A673 (cell line): ENCODE results near the gene SSTR4. TPM values are rescaled to one million over a fixed set of nuclear protein-coding genes. Genes with fewer than 3 reads are reported as not detected.
"Not testable (repeated sequence)": the region's sequence is repeated elsewhere in the genome, so short reads cannot be mapped to it uniquely, and the experiment has no call there.

Source experiments
- Bru-seq: library from RNA; stranded (reverse); fragments of 400-500 nt; gene quantifications from one replicate; lab custom pipeline; 2021; lab: Mats Ljungman, UMichigan
- BruChase-seq, 2 experiments: library from RNA; stranded (reverse); fragments of 400-500 nt; gene quantifications; one replicate each; lab custom pipeline; 2021; lab: Mats Ljungman, UMichigan
- BruUV-seq: library from RNA; stranded (reverse); fragments of 400-500 nt; replicated peaks from 2 replicates; lab custom pipeline; 2021; lab: Mats Ljungman, UMichigan
- CTCF ChIA-PET: fragments of 300-600 bp; sonication (Branson Sonifier 250); formaldehyde crosslinking; loops from one replicate; lab custom pipeline; 2022; ENCODE audit warnings: antibody characterized with exemption; lab: Charles Lee
- POLR2A ChIA-PET: fragments of 300-600 bp; sonication (Branson Sonifier 250); formaldehyde crosslinking; loops from one replicate; lab custom pipeline; 2022; ENCODE audit warnings: antibody characterized with exemption; ENCODE audit not compliant: low non-redundant PET; lab: Charles Lee
- DNase-seq: peaks from one replicate; pipeline ENCODE4 v3.0.0-alpha.2; 2015; ENCODE audit warnings: low spot score
- H3K27ac ChIP-seq: fragments of 200-600 bp; sonication (generic); 2 replicates; pipeline ENCODE4 v1.5.1; 2016; ENCODE audit warnings: mixed run types, low read depth, mild to moderate bottlenecking, mixed read lengths, antibody characterized with exemption, low read length; ENCODE audit not compliant: poor library complexity, severe bottlenecking
- H3K27me3 ChIP-seq: fragments of 200-600 bp; sonication (generic); replicated peaks from 2 replicates; pipeline ENCODE4 v1.6.1; 2017; ENCODE audit warnings: mixed run types, low read depth, mild to moderate bottlenecking, mixed read lengths, antibody characterized with exemption, low read length; ENCODE audit not compliant: insufficient read depth, poor library complexity
- H3K36me3 ChIP-seq: fragments of 200-600 bp; sonication (generic); 2 replicates; pipeline ENCODE4 v1.6.1; 2016; ENCODE audit warnings: mixed run types, mild to moderate bottlenecking, mixed read lengths, antibody characterized with exemption, low read length; ENCODE audit not compliant: insufficient read depth, poor library complexity, severe bottlenecking
- H3K4me1 ChIP-seq: fragments of 200-600 bp; sonication (generic); 2 replicates; pipeline ENCODE4 v1.6.1; 2017; ENCODE audit warnings: mixed run types, mild to moderate bottlenecking, mixed read lengths, antibody characterized with exemption, low read length; ENCODE audit not compliant: insufficient read depth, poor library complexity, severe bottlenecking
- H3K4me3 ChIP-seq: fragments of 200-600 bp; sonication (generic); 2 replicates; pipeline ENCODE4 v1.5.1; 2016; ENCODE audit warnings: low read depth, mixed run types, mild to moderate bottlenecking, mixed read lengths, low read length; ENCODE audit not compliant: poor library complexity, severe bottlenecking
- H3K9me3 ChIP-seq: fragments of 200-600 bp; sonication (generic); 2 replicates; pipeline ENCODE4 v1.6.1; 2016; ENCODE audit warnings: mixed run types, low read depth, mild to moderate bottlenecking, mixed read lengths, antibody characterized with exemption, low read length; ENCODE audit not compliant: poor library complexity, severe bottlenecking
- EZH2 ChIP-seq: fragments of 200-600 bp; sonication (generic); IDR thresholded peaks from 2 replicates; pipeline ENCODE4 v1.6.1; 2017; ENCODE audit warnings: borderline replicate concordance, low read depth, mild to moderate bottlenecking, mixed read lengths, antibody characterized with exemption, low read length; ENCODE audit not compliant: poor library complexity, severe bottlenecking
- intact Hi-C: fragments of 100-400 bp; cut with micrococcal nuclease; formaldehyde crosslinking; loops from one replicate; pipeline ENCODE4 v1.10.0; 2022; ENCODE audit not compliant: unreplicated experiment
- long read RNA-seq: library from polyadenylated mRNA; stranded (forward); transcript quantifications from one replicate; pipeline ENCODE4 v2.0.0, GENCODE V29; 2022
- total RNA-seq: library from RNA; stranded (reverse); gene quantifications from 2 replicates; pipeline ENCODE4 v1.2.3, GENCODE V29; 2021
- TF ChIP-seq, protein P1 (sequence below): fragments of 300-800, 200-600 bp; sonication (generic); conservative IDR thresholded peaks from 2 replicates; pipeline ENCODE4 v1.5.1; 2017; ENCODE audit warnings: low read depth, mild to moderate bottlenecking, antibody characterized with exemption, low read length, moderate library complexity, mixed read lengths

SSTR4 gene, protein sequence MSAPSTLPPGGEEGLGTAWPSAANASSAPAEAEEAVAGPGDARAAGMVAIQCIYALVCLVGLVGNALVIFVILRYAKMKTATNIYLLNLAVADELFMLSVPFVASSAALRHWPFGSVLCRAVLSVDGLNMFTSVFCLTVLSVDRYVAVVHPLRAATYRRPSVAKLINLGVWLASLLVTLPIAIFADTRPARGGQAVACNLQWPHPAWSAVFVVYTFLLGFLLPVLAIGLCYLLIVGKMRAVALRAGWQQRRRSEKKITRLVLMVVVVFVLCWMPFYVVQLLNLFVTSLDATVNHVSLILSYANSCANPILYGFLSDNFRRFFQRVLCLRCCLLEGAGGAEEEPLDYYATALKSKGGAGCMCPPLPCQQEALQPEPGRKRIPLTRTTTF
- total RNA-seq (not detected in 2 replicates), Bru-seq, nascent RNA (not detected), BruChase-seq, experiment 1, labeled RNA remaining after a 2-hour chase (not detected), BruChase-seq, experiment 2, labeled RNA remaining after a 6-hour chase (not detected)
- long read RNA-seq: 0 reads

DNA sequence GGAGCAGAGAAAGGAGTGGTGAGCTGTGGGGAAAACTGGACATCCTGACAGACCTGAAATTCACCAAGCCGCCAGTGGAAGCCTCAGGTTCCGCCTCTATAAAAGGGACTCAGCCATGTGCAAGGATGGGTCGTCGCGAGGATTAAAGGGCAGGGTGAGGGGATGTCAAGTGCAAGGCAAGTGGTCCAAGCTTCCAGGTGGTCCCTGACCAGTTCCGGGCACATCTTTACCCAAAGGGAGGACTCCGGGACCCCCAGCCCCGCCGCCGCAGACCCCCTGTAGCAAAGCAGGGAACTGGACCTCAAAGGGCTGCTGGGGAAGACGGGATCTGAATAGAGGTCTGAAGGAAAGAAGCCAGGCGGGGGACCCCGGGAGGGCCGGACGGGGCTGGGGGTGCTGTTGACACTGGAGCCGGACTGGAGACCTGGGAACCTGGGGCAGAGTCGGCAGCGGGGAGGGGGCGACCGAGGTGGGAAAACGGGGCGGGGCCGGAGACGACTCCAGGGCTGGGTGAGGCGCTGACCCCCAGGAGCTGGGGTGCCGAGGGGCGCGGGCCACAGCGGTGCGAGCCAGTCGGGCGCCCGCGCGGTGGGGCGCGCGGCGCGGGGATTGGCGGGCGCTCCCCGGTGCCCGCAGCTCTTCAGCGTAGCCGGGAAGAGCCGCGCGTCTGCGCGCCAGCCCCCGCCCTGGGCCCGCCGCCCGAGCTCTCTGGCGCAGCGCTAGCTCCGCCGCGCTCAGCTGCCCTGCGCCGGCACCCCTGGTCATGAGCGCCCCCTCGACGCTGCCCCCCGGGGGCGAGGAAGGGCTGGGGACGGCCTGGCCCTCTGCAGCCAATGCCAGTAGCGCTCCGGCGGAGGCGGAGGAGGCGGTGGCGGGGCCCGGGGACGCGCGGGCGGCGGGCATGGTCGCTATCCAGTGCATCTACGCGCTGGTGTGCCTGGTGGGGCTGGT lies at the start of gene SSTR4:
SSTR4 (plus strand) TSS at position 592 of the 951 bp plus-strand sequence; CDS start at position 764, 172 bp downstream.
- intact Hi-C loops: no loop called here
- peaks cover 50% of the 10 kb centered on the region for H3K27me3 ChIP-seq
- H3K4me3 ChIP-seq: no peak within 1 kb of the TSS
- POLR2A ChIA-PET: no interaction called here
- no peaks in the 10 kb centered on the region for H3K9me3 ChIP-seq
- H3K36me3 ChIP-seq: no peaks in the 10 kb centered on the region
- DNase-seq: no peak
- BruUV-seq: no TSS peak
- H3K4me1 ChIP-seq: no peaks in the 10 kb centered on the region
- H3K27ac ChIP-seq: no peak within 1 kb of the TSS
- no peak for TF ChIP-seq EZH2
- TF ChIP-seq, protein P1, sequence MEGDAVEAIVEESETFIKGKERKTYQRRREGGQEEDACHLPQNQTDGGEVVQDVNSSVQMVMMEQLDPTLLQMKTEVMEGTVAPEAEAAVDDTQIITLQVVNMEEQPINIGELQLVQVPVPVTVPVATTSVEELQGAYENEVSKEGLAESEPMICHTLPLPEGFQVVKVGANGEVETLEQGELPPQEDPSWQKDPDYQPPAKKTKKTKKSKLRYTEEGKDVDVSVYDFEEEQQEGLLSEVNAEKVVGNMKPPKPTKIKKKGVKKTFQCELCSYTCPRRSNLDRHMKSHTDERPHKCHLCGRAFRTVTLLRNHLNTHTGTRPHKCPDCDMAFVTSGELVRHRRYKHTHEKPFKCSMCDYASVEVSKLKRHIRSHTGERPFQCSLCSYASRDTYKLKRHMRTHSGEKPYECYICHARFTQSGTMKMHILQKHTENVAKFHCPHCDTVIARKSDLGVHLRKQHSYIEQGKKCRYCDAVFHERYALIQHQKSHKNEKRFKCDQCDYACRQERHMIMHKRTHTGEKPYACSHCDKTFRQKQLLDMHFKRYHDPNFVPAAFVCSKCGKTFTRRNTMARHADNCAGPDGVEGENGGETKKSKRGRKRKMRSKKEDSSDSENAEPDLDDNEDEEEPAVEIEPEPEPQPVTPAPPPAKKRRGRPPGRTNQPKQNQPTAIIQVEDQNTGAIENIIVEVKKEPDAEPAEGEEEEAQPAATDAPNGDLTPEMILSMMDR: no peak
- CTCF ChIA-PET: no interaction called here

DNA sequence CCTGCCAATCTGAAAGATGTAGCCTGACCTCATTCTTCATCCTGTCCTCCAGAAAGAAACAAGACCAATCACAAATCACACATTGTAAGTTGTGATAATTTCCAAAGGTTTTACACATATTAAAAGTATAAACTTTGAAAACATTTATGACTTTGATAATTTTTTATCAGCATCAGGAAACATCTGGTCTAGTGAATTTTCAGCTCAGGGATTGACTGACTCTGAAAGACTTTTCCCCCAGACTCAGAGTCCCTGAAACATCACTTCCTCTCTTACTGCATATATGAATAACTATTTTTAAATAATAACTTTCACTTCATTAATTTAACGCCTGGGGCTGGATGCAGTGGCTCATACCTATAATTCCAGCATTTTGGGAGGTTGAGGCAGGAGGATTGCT lies 48.5 kb upstream of the SSTR4 start:
- no TSS peak for BruUV-seq
- Histone ChIP-seq H3K36me3 (no peaks in the 10 kb centered on the region), H3K27me3 (peaks cover 21% of the 10 kb centered on the region), H3K9me3 (no peaks in the 10 kb centered on the region), H3K4me1 (no peaks in the 10 kb centered on the region), H3K4me3 (no peak overlapping the region), H3K27ac (no peak overlapping the region)
- ChIA-PET POLR2A (no interaction called here), CTCF (no interaction called here)
- TF ChIP-seq EZH2: no peak
- TF ChIP-seq, protein P1: no peak
- no peak for DNase-seq
- intact Hi-C loops: no loop called here

DNA sequence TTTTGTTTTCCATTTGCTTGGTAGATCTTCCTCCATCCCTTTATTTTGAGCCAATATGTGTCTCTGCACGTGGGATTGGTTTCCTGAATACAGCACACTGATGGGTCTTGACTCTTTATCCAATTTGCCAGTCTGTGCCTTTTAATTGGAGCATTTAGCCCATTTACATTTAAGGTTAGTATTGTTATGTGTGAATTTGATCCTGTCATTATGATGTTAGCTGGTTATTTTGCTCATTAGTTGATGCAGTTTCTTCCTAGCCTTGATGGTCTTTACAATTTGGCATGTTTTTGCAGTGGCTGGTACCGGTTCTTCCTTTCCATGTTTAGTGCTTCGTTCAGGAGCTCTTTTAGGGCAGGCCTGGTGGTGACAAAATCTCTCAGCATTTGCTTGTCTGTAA lies 43.7 kb upstream of the SSTR4 start:
- H3K4me1 ChIP-seq, H3K36me3 ChIP-seq, DNase-seq, CTCF ChIA-PET, intact Hi-C loops, H3K27ac ChIP-seq, POLR2A ChIA-PET, H3K27me3 ChIP-seq, H3K4me3 ChIP-seq, H3K9me3 ChIP-seq, BruUV-seq: not testable (repeated sequence)
